Upper lobe of right lung (tissue), 1 donor: ENCODE results near the gene AP5S1. TPM values are rescaled to one million over a fixed set of nuclear protein-coding genes. Genes with fewer than 3 reads are reported as not detected.

Source experiments
- ATAC-seq: fragments of 200-7000 bp; cut with Tn5 transposase; one replicate; pipeline ENCODE4 v1.9.1; 2020; ENCODE audit warnings: mild to moderate bottlenecking, moderate library complexity
- DNase-seq: peaks from one replicate; pipeline ENCODE4 v3.0.0-alpha.2; 2020
- H3K27ac ChIP-seq: fragments of 200-600 bp; one replicate; pipeline ENCODE4 v1.8.0; 2022
- H3K27me3 ChIP-seq: fragments of 200-600 bp; one replicate; pipeline ENCODE4 v1.8.0; 2022; ENCODE audit warnings: mild to moderate bottlenecking
- H3K36me3 ChIP-seq: fragments of 200-600 bp; one replicate; pipeline ENCODE4 v1.8.0; 2022
- H3K4me1 ChIP-seq: fragments of 200-600 bp; one replicate; pipeline ENCODE4 v1.8.0; 2022
- H3K4me3 ChIP-seq: fragments of 200-600 bp; one replicate; pipeline ENCODE4 v1.8.0; 2022; ENCODE audit warnings: mild to moderate bottlenecking
- H3K9me3 ChIP-seq: fragments of 200-600 bp; one replicate; pipeline ENCODE4 v1.8.0; 2022
- CTCF ChIP-seq: fragments of 200-600 bp; IDR thresholded peaks from one replicate; pipeline ENCODE4 v1.8.0; 2022; ENCODE audit warnings: antibody characterized with exemption
- intact Hi-C: fragments of 100-400 bp; cut with DNase I; formaldehyde crosslinking; loops from one replicate; pipeline ENCODE4 v1.11.0; 2022
- total RNA-seq: library from RNA; stranded (reverse); fragmentation: NEBNext Ultra II Directional; extraction: Animal tissue kit (Norgen Biotek cat#: 25700); gene quantifications from one replicate; pipeline ENCODE4 v1.2.1, GENCODE V29; 2021
- donor health status: DM: no; HTN: yes; CAD: no; lungs with severe emphysema.

AP5S1 gene
- total RNA-seq, 1 donor from 2014 or later = 13.1 TPM

GRCh38 chr20:3798908-3799248 is 21.5 kb upstream of the AP5S1 start:
- Histone ChIP-seq H3K9me3 (no peaks in the 10 kb centered on the region), H3K27me3 (no peaks in the 10 kb centered on the region), H3K4me3 (peak overlapping the region; percentile 70), H3K36me3 (peaks cover 59% of the 10 kb centered on the region), H3K27ac (peak overlapping the region; percentile 72), H3K4me1 (peaks cover 72% of the 10 kb centered on the region)
- intact Hi-C loops = no loop called here
- no peak for TF ChIP-seq CTCF
- DNase-seq (no peak), ATAC-seq (no peak)

GRCh38 chr20:3800256-3800877 is 20.0 kb upstream of the AP5S1 start:
- H3K36me3 ChIP-seq = peaks cover 74% of the 10 kb centered on the region
- no peak for TF ChIP-seq CTCF
- intact Hi-C loops = no loop called here

GRCh38 chr20:3800878-3801260 is 19.5 kb upstream of the AP5S1 start:
- DNase-seq (no peak), ATAC-seq (no peak)
- peak overlapping the region; percentile 96 for H3K27ac ChIP-seq
- no peak overlapping the region for H3K4me3 ChIP-seq
- H3K36me3 ChIP-seq = peaks cover 78% of the 10 kb centered on the region
- intact Hi-C loops = no loop called here
- H3K27me3 ChIP-seq = no peaks in the 10 kb centered on the region
- no peak for TF ChIP-seq CTCF
- H3K9me3 ChIP-seq = no peaks in the 10 kb centered on the region
- peaks cover 85% of the 10 kb centered on the region for H3K4me1 ChIP-seq

More at GRCh38 chr20:3800256-3800877, 20.0 kb upstream of the AP5S1 start:
- Histone ChIP-seq H3K27me3 (no peaks in the 10 kb centered on the region), H3K4me3 (no peak overlapping the region), H3K9me3 (no peaks in the 10 kb centered on the region), H3K4me1 (peaks cover 83% of the 10 kb centered on the region), H3K27ac (peak overlapping the region; percentile 96)
- DNase-seq (no peak), ATAC-seq (peak; percentile 24)

- no peaks in the 10 kb centered on the region for H3K27me3 ChIP-seq
- peaks cover 89% of the 10 kb centered on the region for H3K4me1 ChIP-seq
- DNase-seq = no peak
- H3K27ac ChIP-seq = peak overlapping the region; percentile 96
- intact Hi-C loops = no loop called here
- no peaks in the 10 kb centered on the region for H3K9me3 ChIP-seq
- TF ChIP-seq CTCF = no peak
- ATAC-seq = no peak
- no peak overlapping the region for H3K4me3 ChIP-seq
- peaks cover 82% of the 10 kb centered on the region for H3K36me3 ChIP-seq
Measured at GRCh38 chr20:3801299-3801698, 19.0 kb upstream of the AP5S1 start.

- intact Hi-C loops = no loop called here
- DNase-seq (no peak), ATAC-seq (peak; percentile 44)
- no peaks in the 10 kb centered on the region for H3K9me3 ChIP-seq
- no peaks in the 10 kb centered on the region for H3K27me3 ChIP-seq
- H3K27ac ChIP-seq = peak overlapping the region; percentile 96
- no peak for TF ChIP-seq CTCF
- no peak overlapping the region for H3K4me3 ChIP-seq
- peaks cover 93% of the 10 kb centered on the region for H3K4me1 ChIP-seq
- H3K36me3 ChIP-seq = peaks cover 82% of the 10 kb centered on the region
Measured at GRCh38 chr20:3801846-3802245, 18.5 kb upstream of the AP5S1 start.
